Measurements from ENCODE around the gene ERCC3. TPM values are rescaled to one million over a fixed set of nuclear protein-coding genes. Genes with fewer than 3 reads are reported as not detected.
"Not testable (repeated sequence)": the region's sequence is repeated elsewhere in the genome, so short reads cannot be mapped to it uniquely, and the experiment has no call there.

The ERCC3 gene
- total RNA-seq, 1 donor from 2014 or later: 52.9 TPM

DNA sequence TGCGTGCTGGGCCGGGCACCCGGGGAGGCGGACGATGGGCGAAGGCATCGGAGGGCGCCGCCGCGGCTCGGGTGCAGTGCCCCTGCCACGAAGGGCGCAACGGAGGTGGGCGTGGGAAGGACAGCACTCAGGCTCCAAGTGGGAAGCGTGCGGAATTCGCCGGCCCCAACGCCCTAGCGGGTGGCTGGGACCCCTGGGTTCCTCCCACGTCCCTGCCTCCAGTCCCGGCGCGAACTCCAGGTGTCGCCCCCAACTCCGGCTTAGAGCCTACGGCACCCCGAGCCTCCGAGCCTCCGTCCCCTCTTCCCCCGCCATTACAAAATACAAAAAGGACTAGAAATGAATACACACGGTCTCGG lies 75.2 kb downstream of the ERCC3 start:
- Mint-ChIP-seq H3K4me3 (peak overlapping the region; percentile 87), H3K9me3 (peaks cover 8% of the 10 kb centered on the region), H3K27ac (peak overlapping the region; percentile 46), H3K4me1 (ENCODE audit: unreplicated experiment) (peaks cover 16% of the 10 kb centered on the region), H3K36me3 (peaks cover 4% of the 10 kb centered on the region), H3K27me3 (peaks cover 44% of the 10 kb centered on the region)
- no peak for TF ChIP-seq CTCF (conservative IDR thresholded peaks at IDR 0.05)
- no peak for DNase-seq (ENCODE audit: extremely low spot score, unreplicated experiment)

- DNase-seq (ENCODE audit: extremely low spot score, unreplicated experiment): no peak
- Mint-ChIP-seq H3K27me3 (peaks cover 39% of the 10 kb centered on the region), H3K36me3 (peaks cover 4% of the 10 kb centered on the region), H3K4me1 (ENCODE audit: unreplicated experiment) (peaks cover 16% of the 10 kb centered on the region), H3K27ac (peak overlapping the region; percentile 79), H3K9me3 (peaks cover 8% of the 10 kb centered on the region), H3K4me3 (peak overlapping the region; percentile 87)
- TF ChIP-seq CTCF (conservative IDR thresholded peaks at IDR 0.05): no peak
These were observed 76.2 kb downstream of the ERCC3 start for GRCh38 chr2:127217470-127218325.

DNA sequence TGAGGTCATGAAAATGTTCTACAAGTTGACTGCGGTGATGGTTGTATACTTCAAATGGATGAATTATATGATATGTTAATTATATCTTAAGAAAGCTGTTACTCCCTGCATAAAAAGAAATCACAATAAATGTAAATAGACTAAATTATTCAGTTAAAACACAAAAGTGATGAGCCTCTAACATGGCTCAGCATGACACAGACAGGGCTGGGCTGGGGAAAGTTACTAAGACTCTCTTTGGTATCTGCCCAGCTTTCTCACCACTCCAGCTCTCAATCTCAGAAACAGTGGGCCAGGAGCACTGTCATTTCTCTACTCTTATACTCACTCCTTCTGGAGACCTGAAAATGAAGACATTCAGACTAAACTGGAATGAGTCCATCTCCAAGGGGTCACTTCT lies 77.4 kb downstream of the ERCC3 start:
- Mint-ChIP-seq H3K4me3 (no peak overlapping the region), H3K9me3 (peaks cover 8% of the 10 kb centered on the region), H3K27me3 (peaks cover 43% of the 10 kb centered on the region), H3K4me1 (ENCODE audit: unreplicated experiment) (peaks cover 16% of the 10 kb centered on the region), H3K27ac (no peak overlapping the region), H3K36me3 (peaks cover 7% of the 10 kb centered on the region)
- no peak for DNase-seq (ENCODE audit: extremely low spot score, unreplicated experiment)
- TF ChIP-seq CTCF (conservative IDR thresholded peaks at IDR 0.05): no peak

- peaks cover 16% of the 10 kb centered on the region for H3K4me1 Mint-ChIP-seq (ENCODE audit: unreplicated experiment)
- H3K9me3 Mint-ChIP-seq: peaks cover 8% of the 10 kb centered on the region
- no peak for DNase-seq (ENCODE audit: extremely low spot score, unreplicated experiment)
- peaks cover 43% of the 10 kb centered on the region for H3K27me3 Mint-ChIP-seq
- TF ChIP-seq CTCF (conservative IDR thresholded peaks at IDR 0.05): no peak
- no peak overlapping the region for H3K4me3 Mint-ChIP-seq
- peaks cover 7% of the 10 kb centered on the region for H3K36me3 Mint-ChIP-seq
- no peak overlapping the region for H3K27ac Mint-ChIP-seq
These were observed 77.8 kb downstream of the ERCC3 start for GRCh38 chr2:127216095-127216494.

DNA sequence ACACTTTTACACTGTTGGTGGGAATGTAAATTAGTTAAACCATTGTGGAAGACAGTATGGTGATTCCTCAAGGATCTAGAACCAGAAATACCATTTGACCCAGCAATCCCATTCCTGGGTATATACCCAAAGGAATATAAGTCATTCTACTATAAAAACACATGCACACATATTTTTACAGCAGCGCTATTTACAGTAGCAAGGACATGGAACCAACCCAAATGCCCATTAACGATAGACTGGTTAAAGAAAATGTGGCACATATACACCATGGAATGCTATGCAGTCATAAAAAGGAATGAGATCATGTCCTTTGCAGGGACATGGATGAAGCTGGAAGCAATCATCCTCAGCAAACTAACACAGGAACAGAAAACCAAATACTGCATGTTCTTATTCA lies 79.7 kb downstream of the ERCC3 start:
- not testable (repeated sequence) for H3K27ac Mint-ChIP-seq; H3K4me1 Mint-ChIP-seq (ENCODE audit: unreplicated experiment); H3K36me3 Mint-ChIP-seq; DNase-seq (ENCODE audit: extremely low spot score, unreplicated experiment); H3K4me3 Mint-ChIP-seq
- H3K9me3 Mint-ChIP-seq: peaks cover 14% of the 10 kb centered on the region
- peaks cover 33% of the 10 kb centered on the region for H3K27me3 Mint-ChIP-seq

DNA sequence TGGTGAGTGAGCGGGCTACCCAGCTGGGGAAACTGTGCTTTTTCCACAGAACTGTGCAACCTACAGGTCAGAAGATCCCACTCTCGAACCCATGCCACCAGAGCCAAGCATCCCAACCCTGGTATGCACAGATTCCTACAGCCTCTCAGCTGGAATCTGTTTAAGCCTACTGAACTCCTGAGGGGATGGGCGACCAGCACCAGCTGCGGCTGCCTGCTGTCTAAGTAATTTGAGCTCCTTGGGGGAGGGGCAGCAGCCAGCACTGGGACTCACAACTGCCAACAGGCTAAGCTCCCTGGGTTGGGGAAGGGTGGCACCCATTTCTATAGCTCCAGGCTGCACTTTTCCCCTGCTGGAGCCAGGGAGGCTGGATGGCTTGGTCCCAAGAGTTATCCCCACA lies 85.6 kb downstream of the ERCC3 start:
- H3K4me1 Mint-ChIP-seq (ENCODE audit: unreplicated experiment): peaks cover 3% of the 10 kb centered on the region
- H3K27ac Mint-ChIP-seq: no peak overlapping the region

More for the DNA sequence above, 85.6 kb downstream of the ERCC3 start:
- Mint-ChIP-seq H3K9me3 (peaks cover 5% of the 10 kb centered on the region), H3K4me3 (no peak overlapping the region), H3K36me3 (peaks cover 4% of the 10 kb centered on the region), H3K27me3 (peaks cover 7% of the 10 kb centered on the region)
- TF ChIP-seq CTCF (conservative IDR thresholded peaks at IDR 0.05): no peak
- peak; percentile 67 for DNase-seq (ENCODE audit: extremely low spot score, unreplicated experiment)

Data from type B pancreatic cell (in vitro differentiated cells).